Activated CD8-positive, alpha-beta memory T cell treated with anti-CD3 and anti-CD28 coated beads, Interleukin-2, amount 50 U/mL, for 1 hour (primary cell): ENCODE measurements around the gene KDM5B.
A peak's percentile ranks its signal among the peaks of the same experiment; 100 is the strongest.

Experiments
- DNase-seq: peaks from one replicate; pipeline ENCODE4 v3.0.0-alpha.2; 2020; ENCODE audit errors: extremely low read depth

KDM5B gene

GRCh38 chr1:202711949-202712635 is 96.1 kb downstream of the KDM5B start:
- no peak for DNase-seq

GRCh38 chr1:202710070-202711045 is 97.9 kb downstream of the KDM5B start, which contains the start of gene SYT2:
Gene SYT2 (minus strand): TSS chr1:202710454. CDS start chr1:202605772, 104,682 bp downstream.
- DNase-seq: no peak

GRCh38 chr1:202709276-202710041 is 98.8 kb downstream of the KDM5B start:
- DNase-seq: no peak

- no peak for DNase-seq
Measured at GRCh38 chr1:202708456-202709275, 99.6 kb downstream of the KDM5B start.

GRCh38 chr1:202706851-202707250 is 101.4 kb downstream of the KDM5B start:
- no peak for DNase-seq

- DNase-seq: no peak
Measured at GRCh38 chr1:202704601-202705000, 103.6 kb downstream of the KDM5B start.

GRCh38 chr1:202703191-202703590 is 105.0 kb downstream of the KDM5B start:
- no peak for DNase-seq

- DNase-seq: no peak
Measured at GRCh38 chr1:202702088-202702487, 106.1 kb downstream of the KDM5B start.

GRCh38 chr1:202701200-202701599 is 107.0 kb downstream of the KDM5B start:
- no peak for DNase-seq

GRCh38 chr1:202700061-202700460 is 108.2 kb downstream of the KDM5B start:
- DNase-seq: no peak

GRCh38 chr1:202698276-202698675 is 109.9 kb downstream of the KDM5B start:
- DNase-seq: no peak

- DNase-seq: no peak
Measured at GRCh38 chr1:202697038-202697437, 111.2 kb downstream of the KDM5B start.

- no peak for DNase-seq
Measured at GRCh38 chr1:202694314-202694713, 113.9 kb downstream of the KDM5B start.

- DNase-seq: peak; percentile 17
Measured at GRCh38 chr1:202692959-202693555, 115.2 kb downstream of the KDM5B start.

- DNase-seq: no peak
Measured at GRCh38 chr1:202691816-202692215, 116.4 kb downstream of the KDM5B start.

- DNase-seq: no peak
Measured at GRCh38 chr1:202689493-202690342, 118.5 kb downstream of the KDM5B start.

- no peak for DNase-seq
Measured at GRCh38 chr1:202689082-202689481, 119.1 kb downstream of the KDM5B start.

GRCh38 chr1:202688401-202688800 is 119.8 kb downstream of the KDM5B start:
- DNase-seq: no peak

- no peak for DNase-seq
Measured at GRCh38 chr1:202687798-202688197, 120.4 kb downstream of the KDM5B start.

- DNase-seq: no peak
Measured at GRCh38 chr1:202687370-202687769, 120.9 kb downstream of the KDM5B start.
